Mesenchymal stem cell (in vitro differentiated cells and primary cell): ENCODE measurements around the gene LRR1. TPM values are rescaled to one million over a fixed set of nuclear protein-coding genes. Genes with fewer than 3 reads are reported as not detected.

Source experiments
- DNase-seq: peaks from one replicate; pipeline ENCODE4 v3.0.0-alpha.2; 2013
- H2AFZ ChIP-seq: one replicate; pipeline ENCODE4 v1.6.1; 2013; ENCODE audit warnings: low read depth, mild to moderate bottlenecking, control low read depth, inconsistent platforms, low read length, moderate library complexity
- H2AK5ac ChIP-seq: 2 replicates; pipeline ENCODE4 v1.6.1; 2013; ENCODE audit warnings: low read length, moderate library complexity, mild to moderate bottlenecking, inconsistent platforms; ENCODE audit not compliant: severe bottlenecking
- H2BK120ac ChIP-seq: one replicate; pipeline ENCODE4 v1.6.1; 2013; ENCODE audit warnings: low read depth, mild to moderate bottlenecking, inconsistent platforms, low read length, moderate library complexity
- H2BK12ac ChIP-seq, 2 experiments: one replicate each; pipeline ENCODE4 v1.6.1; 2013; ENCODE audit warnings: inconsistent platforms in 2 of 2, low read length in 2 of 2, mild to moderate bottlenecking in 2 of 2, moderate library complexity in 2 of 2, control low read depth in 1 of 2
- H2BK15ac ChIP-seq: one replicate; pipeline ENCODE4 v1.6.1; 2013; ENCODE audit warnings: mild to moderate bottlenecking, low read depth, inconsistent platforms; ENCODE audit not compliant: poor library complexity, severe bottlenecking
- H2BK5ac ChIP-seq: 2 replicates; pipeline ENCODE4 v1.6.1; 2013; ENCODE audit warnings: low read depth, mild to moderate bottlenecking, low read length, control low read depth, inconsistent platforms; ENCODE audit not compliant: poor library complexity, severe bottlenecking
- H3K14ac ChIP-seq, 2 experiments: one replicate each; pipeline ENCODE4 v1.6.1; 2013; ENCODE audit warnings: inconsistent platforms in 2 of 2, low read length in 2 of 2, control low read depth in 1 of 2, mild to moderate bottlenecking in 1 of 2, moderate library complexity in 1 of 2
- H3K18ac ChIP-seq, 2 experiments: one replicate each; pipeline ENCODE4 v1.6.1; 2013; ENCODE audit warnings: inconsistent platforms in 2 of 2, low read length in 2 of 2, control low read depth in 1 of 2, low read depth in 1 of 2, mild to moderate bottlenecking in 1 of 2
- H3K23ac ChIP-seq, 2 experiments: one replicate each; pipeline ENCODE4 v1.6.1; 2013; ENCODE audit warnings: inconsistent platforms in 2 of 2, low read length in 2 of 2, mild to moderate bottlenecking in 2 of 2, moderate library complexity in 2 of 2, control low read depth in 1 of 2
- H3K27ac ChIP-seq: 2 replicates; pipeline ENCODE4 v1.5.1; 2013; ENCODE audit warnings: mild to moderate bottlenecking, moderate library complexity, low read length, control low read depth, inconsistent platforms; ENCODE audit not compliant: poor library complexity, severe bottlenecking
- H3K27me3 ChIP-seq, 2 experiments: 2 replicates each; pipeline versions ENCODE4 v1.6.1 to v1.7.0; 2013; ENCODE audit warnings: low read length in 2 of 2, mild to moderate bottlenecking in 2 of 2, moderate library complexity in 2 of 2, control low read depth in 1 of 2, inconsistent platforms in 1 of 2; ENCODE audit not compliant: control insufficient read depth in 1 of 2, insufficient read depth in 1 of 2
- H3K36me3 ChIP-seq, 2 experiments: 2 replicates each; pipeline versions ENCODE4 v1.6.1 to v1.7.0; 2013; ENCODE audit warnings: low read length in 2 of 2, control low read depth in 1 of 2, inconsistent platforms in 1 of 2, low read depth in 1 of 2, mild to moderate bottlenecking in 1 of 2; ENCODE audit not compliant: insufficient read depth in 2 of 2, control insufficient read depth in 1 of 2
- H3K4ac ChIP-seq, 2 experiments: one replicate each; pipeline ENCODE4 v1.6.1; 2013; ENCODE audit warnings: inconsistent platforms in 2 of 2, low read length in 2 of 2, mild to moderate bottlenecking in 2 of 2, moderate library complexity in 2 of 2, control low read depth in 1 of 2, low read depth in 1 of 2
- H3K4me1 ChIP-seq: 2 replicates; pipeline ENCODE4 v1.6.1; 2013; ENCODE audit warnings: low read depth, low read length, control low read depth; ENCODE audit not compliant: control insufficient read depth, insufficient read depth
- H3K4me2 ChIP-seq: 2 replicates; pipeline ENCODE4 v1.6.1; 2013; ENCODE audit warnings: low read length, mild to moderate bottlenecking, inconsistent platforms; ENCODE audit not compliant: poor library complexity, severe bottlenecking
- H3K4me3 ChIP-seq, 2 experiments: 2 replicates each; pipeline versions ENCODE4 v1.5.1 to v1.7.0; 2013; ENCODE audit warnings: low read length in 2 of 2, mild to moderate bottlenecking in 2 of 2, control low read depth in 1 of 2, low read depth in 1 of 2; ENCODE audit not compliant: insufficient read depth in 1 of 2
- H3K79me1 ChIP-seq: replicated peaks from 2 replicates; pipeline ENCODE4 v1.6.1; 2013; ENCODE audit warnings: mild to moderate bottlenecking, control low read depth, low read length, inconsistent platforms; ENCODE audit not compliant: poor library complexity, severe bottlenecking
- H3K9ac ChIP-seq: 2 replicates; pipeline ENCODE4 v1.7.0; 2013; ENCODE audit warnings: mild to moderate bottlenecking, low read length, moderate library complexity
- H3K9me3 ChIP-seq: 2 replicates; pipeline ENCODE4 v1.7.0; 2013; ENCODE audit warnings: mild to moderate bottlenecking, low read length; ENCODE audit not compliant: control insufficient read depth
- H4K8ac ChIP-seq: one replicate; pipeline ENCODE4 v1.6.1; 2013; ENCODE audit warnings: inconsistent platforms, mild to moderate bottlenecking, low read length, moderate library complexity
- H4K91ac ChIP-seq: one replicate; pipeline ENCODE4 v1.6.1; 2013; ENCODE audit warnings: mild to moderate bottlenecking, low read length, inconsistent platforms
- WGBS: methylation state at CpG from one replicate; pipeline ENCODE4 v1.1.7; 2013; ENCODE audit warnings: mixed read lengths; 5-methylcytosine and 5-hydroxymethylcytosine counted together
- polyA plus RNA-seq, 2 experiments: library from polyadenylated mRNA; stranded (reverse); fragments of 200-250 nt; gene quantifications; one replicate each; pipeline ENCODE4 v1.2.3, GENCODE V29; 2013

The LRR1 gene
- 10.7 TPM for polyA plus RNA-seq (2013, experiment 1 of 2)
- 9.5 TPM for polyA plus RNA-seq (2013, experiment 2 of 2)

- H3K23ac ChIP-seq = peak within 1 kb of the TSS in 1 of 2 experiments; percentile 90
- peak within 1 kb of the TSS; percentile 98 for H4K91ac ChIP-seq
- no peaks in the 10 kb centered on the region for H3K27me3 ChIP-seq
- H2AFZ ChIP-seq = peak within 1 kb of the TSS; percentile 54
- peak within 1 kb of the TSS; percentile 59 for H2BK120ac ChIP-seq
- peak within 1 kb of the TSS; percentile 73 to 84 for H2BK12ac ChIP-seq
- peak within 1 kb of the TSS; percentile 93 to 97 for H3K18ac ChIP-seq
- H3K4me1 ChIP-seq = peaks cover 2% of the 10 kb centered on the region
- peak within 1 kb of the TSS; percentile 94 for H3K4me2 ChIP-seq
- peak within 1 kb of the TSS; percentile 95 for H4K8ac ChIP-seq
- H3K9ac ChIP-seq = peak within 1 kb of the TSS; percentile 100
- no peak within 1 kb of the TSS for H2AK5ac ChIP-seq
- H3K4me3 ChIP-seq = peak within 1 kb of the TSS; percentile 86 to 99
- peak; percentile 92 for DNase-seq
- H3K14ac ChIP-seq = peak within 1 kb of the TSS in 1 of 2 experiments; percentile 45
- H3K9me3 ChIP-seq = no peaks in the 10 kb centered on the region
- H3K4ac ChIP-seq = peak within 1 kb of the TSS; percentile 80 to 97
- peak within 1 kb of the TSS; percentile 94 for H2BK5ac ChIP-seq
- peak within 1 kb of the TSS; percentile 88 for H2BK15ac ChIP-seq
- peak within 1 kb of the TSS; percentile 97 for H3K27ac ChIP-seq
- peaks cover 0 to 5% of the 10 kb centered on the region in 2 experiments for H3K36me3 ChIP-seq
- under 1% methylated on average over 77 of the region's 77 CpGs for WGBS
- H3K79me1 ChIP-seq = peaks cover 7% of the 10 kb centered on the region
Observed at GRCh38 chr14:49598485-49599300, at the start of gene LRR1. Gene LRR1 (plus strand): TSS chr14:49598940. CDS start chr14:49599021, 81 bp downstream.

GRCh38 chr14:49549446-49549845 lies 49.3 kb upstream of the LRR1 start:
- H3K4me3 ChIP-seq = no peak overlapping the region
- no peak overlapping the region for H2BK120ac ChIP-seq
- H3K4me1 ChIP-seq = peaks cover 3% of the 10 kb centered on the region
- no peak overlapping the region for H2BK12ac ChIP-seq
- H3K79me1 ChIP-seq = no peaks in the 10 kb centered on the region
- H2BK15ac ChIP-seq = no peak overlapping the region
- H3K14ac ChIP-seq = no peak overlapping the region
- no peaks in the 10 kb centered on the region for H3K9me3 ChIP-seq
- no peaks in the 10 kb centered on the region for H3K36me3 ChIP-seq
- H4K91ac ChIP-seq = no peak overlapping the region
- no peak overlapping the region for H3K4me2 ChIP-seq
- H2AFZ ChIP-seq = no peak overlapping the region
- no peak overlapping the region for H3K4ac ChIP-seq
- H3K27me3 ChIP-seq = no peaks in the 10 kb centered on the region
- DNase-seq = no peak
- no peak overlapping the region for H3K23ac ChIP-seq
- no peak overlapping the region for H2AK5ac ChIP-seq
- no CpG with 5 or more reads among the region's 1 CpG for WGBS
- no peak overlapping the region for H3K27ac ChIP-seq
- no peak overlapping the region for H3K9ac ChIP-seq
- no peak overlapping the region for H4K8ac ChIP-seq
- H2BK5ac ChIP-seq = no peak overlapping the region
- H3K18ac ChIP-seq = no peak overlapping the region

- Histone ChIP-seq H2BK5ac (no peak overlapping the region), H2BK120ac (no peak overlapping the region), H3K4me1 (peaks cover 3% of the 10 kb centered on the region), H4K91ac (no peak overlapping the region), H3K4me3 (no peak overlapping the region), H3K27me3 (no peaks in the 10 kb centered on the region), H2BK12ac (no peak overlapping the region), H3K14ac (no peak overlapping the region), H3K4me2 (no peak overlapping the region), H2BK15ac (no peak overlapping the region), H3K9ac (no peak overlapping the region), H2AK5ac (no peak overlapping the region), H2AFZ (no peak overlapping the region), H3K79me1 (no peaks in the 10 kb centered on the region), H3K4ac (no peak overlapping the region), H3K9me3 (no peaks in the 10 kb centered on the region), H4K8ac (no peak overlapping the region), H3K18ac (no peak overlapping the region), H3K36me3 (no peaks in the 10 kb centered on the region), H3K27ac (no peak overlapping the region), H3K23ac (no peak overlapping the region)
- 62% methylated on average over 4 of the region's 4 CpGs for WGBS
- peak; percentile 6 for DNase-seq
Observed at GRCh38 chr14:49549881-49550280, 48.9 kb upstream of the LRR1 start.

GRCh38 chr14:49550286-49551184 lies 48.2 kb upstream of the LRR1 start:
- H2BK12ac ChIP-seq = no peak overlapping the region
- no peaks in the 10 kb centered on the region for H3K36me3 ChIP-seq
- H3K27ac ChIP-seq = no peak overlapping the region
- H3K79me1 ChIP-seq = no peaks in the 10 kb centered on the region
- H3K14ac ChIP-seq = no peak overlapping the region
- H3K27me3 ChIP-seq = no peaks in the 10 kb centered on the region
- no peak overlapping the region for H3K4me3 ChIP-seq
- peaks cover 3% of the 10 kb centered on the region for H3K4me1 ChIP-seq
- H2AK5ac ChIP-seq = no peak overlapping the region
- 50% methylated on average over 2 of the region's 5 CpGs for WGBS
- no peak overlapping the region for H3K9ac ChIP-seq
- H2AFZ ChIP-seq = no peak overlapping the region
- H3K23ac ChIP-seq = no peak overlapping the region
- DNase-seq = peak; percentile 8
- H2BK120ac ChIP-seq = no peak overlapping the region
- no peak overlapping the region for H4K91ac ChIP-seq
- no peak overlapping the region for H4K8ac ChIP-seq
- H2BK5ac ChIP-seq = no peak overlapping the region
- no peak overlapping the region for H3K4ac ChIP-seq
- no peaks in the 10 kb centered on the region for H3K9me3 ChIP-seq
- H3K4me2 ChIP-seq = no peak overlapping the region
- H2BK15ac ChIP-seq = no peak overlapping the region
- no peak overlapping the region for H3K18ac ChIP-seq
